KOPT-K1 (cell line): ENCODE results near the gene SKOR1.

Experiments
- H3K27ac ChIP-seq: fragments of 200-600 bp; sonication (generic); 2 replicates; pipeline ENCODE4 v1.5.1; 2016; ENCODE audit warnings: antibody characterized with exemption, mild to moderate bottlenecking, low read depth, low read length; ENCODE audit not compliant: poor library complexity, severe bottlenecking
- H3K36me3 ChIP-seq: fragments of 200-600 bp; sonication (generic); 2 replicates; pipeline ENCODE4 v1.5.1; 2017; ENCODE audit warnings: antibody characterized with exemption, mild to moderate bottlenecking, low read length, moderate library complexity; ENCODE audit not compliant: insufficient read depth
- H3K9me3 ChIP-seq: fragments of 200-600 bp; sonication (generic); 2 replicates; pipeline ENCODE4 v1.5.1; 2017; ENCODE audit warnings: antibody characterized with exemption, low read length, mild to moderate bottlenecking; ENCODE audit not compliant: insufficient read depth, poor library complexity, severe bottlenecking

The SKOR1 gene

DNA sequence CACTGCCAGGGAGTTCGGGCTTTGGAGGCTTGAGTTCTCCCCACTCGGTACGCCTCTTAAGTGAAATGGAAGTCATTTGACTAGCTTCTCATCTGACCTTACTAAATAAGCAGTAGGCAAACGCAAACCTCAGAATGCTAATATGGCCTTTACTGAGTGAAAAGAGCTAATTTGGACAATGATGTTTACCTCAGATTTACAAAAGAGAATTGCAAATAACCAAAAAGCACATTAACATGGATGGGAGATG, 16.1 kb downstream of the SKOR1 start:
- H3K9me3 ChIP-seq: no peaks in the 10 kb centered on the region

DNA sequence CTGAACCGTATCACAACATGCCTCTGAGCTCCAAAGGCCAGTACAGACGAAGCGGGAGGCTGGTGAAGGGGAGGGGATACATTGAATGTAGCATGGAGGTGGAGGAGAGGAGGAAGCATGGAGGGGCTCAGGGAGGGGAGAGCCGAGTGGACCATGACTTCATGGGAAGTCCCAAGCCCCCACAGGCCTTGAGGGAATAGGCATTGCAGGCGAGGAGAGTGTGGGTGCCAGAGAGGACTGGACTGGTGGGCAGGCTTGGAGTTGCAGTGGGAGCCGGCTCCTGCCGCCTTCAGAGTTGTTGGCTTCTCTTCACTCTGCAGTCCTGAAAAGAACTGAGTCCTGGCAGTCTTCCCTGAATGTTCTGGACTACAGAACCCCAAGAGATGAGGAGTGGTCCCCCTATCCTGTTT, 17.8 kb downstream of the SKOR1 start:
- H3K36me3 ChIP-seq: no peaks in the 10 kb centered on the region
- no peak overlapping the region for H3K27ac ChIP-seq
- no peaks in the 10 kb centered on the region for H3K9me3 ChIP-seq

More for the DNA sequence above, 16.1 kb downstream of the SKOR1 start:
- Histone ChIP-seq H3K27ac (peak overlapping the region; percentile 93), H3K36me3 (no peaks in the 10 kb centered on the region)

- no peaks in the 10 kb centered on the region for H3K36me3 ChIP-seq
- H3K9me3 ChIP-seq: no peaks in the 10 kb centered on the region
- no peak overlapping the region for H3K27ac ChIP-seq
Observed at GRCh38 chr15:67843571-67844387, 18.5 kb downstream of the SKOR1 start.

GRCh38 chr15:67845974-67846373, 20.7 kb downstream of the SKOR1 start:
- H3K36me3 ChIP-seq: no peaks in the 10 kb centered on the region
- H3K27ac ChIP-seq: no peak overlapping the region
- no peaks in the 10 kb centered on the region for H3K9me3 ChIP-seq

DNA sequence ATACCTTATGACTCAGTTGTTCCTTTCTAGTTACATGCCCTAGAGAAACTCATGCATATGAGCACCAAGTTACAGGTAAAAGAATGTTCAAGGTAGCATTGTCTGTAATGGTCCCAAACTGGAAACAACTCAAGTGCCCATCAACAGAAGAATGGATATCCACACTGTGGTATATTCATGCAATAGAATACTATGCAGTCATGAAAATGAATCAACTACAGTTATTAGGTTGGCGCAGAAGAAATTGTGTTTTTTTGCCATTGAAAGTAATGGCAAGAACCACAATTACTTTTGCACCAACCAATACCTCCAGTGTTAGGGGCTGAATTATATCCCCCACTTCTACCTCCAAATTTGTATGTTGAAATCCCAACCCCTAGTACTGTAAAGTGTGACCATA, 24.2 kb downstream of the SKOR1 start:
- Histone ChIP-seq H3K9me3 (no peaks in the 10 kb centered on the region), H3K27ac (no peak overlapping the region), H3K36me3 (no peaks in the 10 kb centered on the region)

DNA sequence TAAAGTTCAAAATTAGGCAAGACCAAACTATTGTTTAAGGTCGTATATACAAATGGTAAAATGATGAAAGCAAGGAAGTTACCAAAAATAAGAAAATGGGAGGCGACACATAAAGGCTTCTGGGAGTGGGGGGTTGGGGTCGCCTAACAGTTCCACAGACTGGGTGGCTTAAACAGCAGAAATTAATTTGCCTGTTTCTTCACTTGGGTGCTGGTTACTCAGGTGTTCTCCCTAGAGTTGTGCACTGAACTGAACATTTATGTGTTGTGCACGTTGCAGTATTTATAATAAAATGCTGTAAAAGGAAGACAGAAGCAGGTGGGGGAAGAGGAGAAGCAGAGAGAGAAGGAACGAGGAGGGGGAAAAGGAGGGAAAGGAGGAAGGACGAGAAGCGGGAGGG, 25.0 kb downstream of the SKOR1 start:
- no peak overlapping the region for H3K27ac ChIP-seq
- H3K9me3 ChIP-seq: no peaks in the 10 kb centered on the region

GRCh38 chr15:67850994-67851571, 25.8 kb downstream of the SKOR1 start:
- Histone ChIP-seq H3K36me3 (no peaks in the 10 kb centered on the region), H3K9me3 (no peaks in the 10 kb centered on the region), H3K27ac (no peak overlapping the region)

More for the DNA sequence above, 25.0 kb downstream of the SKOR1 start:
- H3K36me3 ChIP-seq: no peaks in the 10 kb centered on the region

DNA sequence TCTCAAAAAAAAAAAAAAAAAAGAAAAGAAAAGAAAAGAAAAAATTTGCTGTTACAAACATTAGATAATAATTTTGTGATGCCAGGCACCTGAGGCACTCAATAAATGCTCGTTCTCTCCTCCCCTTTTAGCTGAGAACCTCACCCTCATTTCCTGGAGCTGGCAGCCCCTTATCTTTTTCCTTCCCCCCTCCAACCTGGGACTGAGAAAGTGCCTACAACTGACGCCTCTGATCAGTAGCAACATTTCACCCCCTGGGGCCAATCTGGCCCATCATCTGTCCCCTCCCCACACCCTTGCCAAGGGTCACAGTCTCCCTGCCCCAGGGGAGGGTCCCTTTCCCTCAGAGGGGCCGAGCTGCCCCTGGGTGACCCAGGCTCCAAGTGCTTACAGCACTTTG, 27.1 kb downstream of the SKOR1 start:
- H3K36me3 ChIP-seq: no peaks in the 10 kb centered on the region
- H3K27ac ChIP-seq: no peak overlapping the region

DNA sequence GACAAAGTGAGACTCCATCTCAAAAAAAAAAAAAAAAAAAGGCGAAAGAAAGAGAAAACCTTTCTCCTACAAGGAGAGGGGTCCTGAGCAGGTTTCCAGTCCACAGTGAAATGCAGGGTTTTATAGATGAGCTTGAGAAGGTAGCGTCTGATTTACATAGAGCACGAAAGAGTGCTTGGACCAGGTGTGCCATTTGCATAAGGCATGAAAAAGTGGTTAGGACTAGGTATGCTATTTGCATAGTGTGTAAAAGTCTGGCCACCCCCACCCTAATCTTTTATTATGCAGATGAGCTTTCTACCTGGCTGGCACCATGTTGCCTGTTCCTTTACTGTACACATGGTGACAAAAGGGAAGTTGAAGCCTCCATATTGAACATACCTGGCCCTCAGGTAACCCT, 28.1 kb downstream of the SKOR1 start:
- Histone ChIP-seq H3K36me3 (no peaks in the 10 kb centered on the region), H3K9me3 (no peaks in the 10 kb centered on the region), H3K27ac (no peak overlapping the region)

More for the DNA sequence above, 27.1 kb downstream of the SKOR1 start:
- H3K9me3 ChIP-seq: no peaks in the 10 kb centered on the region

- H3K27ac ChIP-seq: no peak overlapping the region
- H3K9me3 ChIP-seq: no peaks in the 10 kb centered on the region
- H3K36me3 ChIP-seq: no peaks in the 10 kb centered on the region
Observed at GRCh38 chr15:67854358-67854757, 29.0 kb downstream of the SKOR1 start.

GRCh38 chr15:67855842-67856241, 30.5 kb downstream of the SKOR1 start:
- Histone ChIP-seq H3K36me3 (no peaks in the 10 kb centered on the region), H3K27ac (no peak overlapping the region), H3K9me3 (no peaks in the 10 kb centered on the region)

DNA sequence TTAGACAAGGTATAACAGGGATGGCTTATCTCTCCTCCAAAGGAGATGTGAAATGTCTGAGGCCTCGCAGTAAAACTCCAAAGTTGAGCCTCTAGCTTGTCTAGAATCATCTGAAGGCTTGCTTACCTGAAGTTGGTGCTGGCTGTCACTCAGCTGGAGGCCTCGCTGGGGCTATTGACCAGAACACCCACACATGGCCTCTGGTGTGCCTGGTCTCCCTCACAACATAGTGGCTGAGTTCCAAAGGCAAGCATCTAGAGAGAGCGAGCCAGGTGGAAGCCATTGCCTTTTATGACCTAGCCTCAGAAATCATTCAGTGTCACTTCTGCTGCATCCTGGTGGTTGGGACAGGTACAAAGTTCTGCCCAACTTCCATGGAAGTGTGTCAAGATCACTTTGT, 31.9 kb downstream of the SKOR1 start:
- H3K36me3 ChIP-seq: no peaks in the 10 kb centered on the region
- H3K27ac ChIP-seq: no peak overlapping the region
- no peaks in the 10 kb centered on the region for H3K9me3 ChIP-seq

DNA sequence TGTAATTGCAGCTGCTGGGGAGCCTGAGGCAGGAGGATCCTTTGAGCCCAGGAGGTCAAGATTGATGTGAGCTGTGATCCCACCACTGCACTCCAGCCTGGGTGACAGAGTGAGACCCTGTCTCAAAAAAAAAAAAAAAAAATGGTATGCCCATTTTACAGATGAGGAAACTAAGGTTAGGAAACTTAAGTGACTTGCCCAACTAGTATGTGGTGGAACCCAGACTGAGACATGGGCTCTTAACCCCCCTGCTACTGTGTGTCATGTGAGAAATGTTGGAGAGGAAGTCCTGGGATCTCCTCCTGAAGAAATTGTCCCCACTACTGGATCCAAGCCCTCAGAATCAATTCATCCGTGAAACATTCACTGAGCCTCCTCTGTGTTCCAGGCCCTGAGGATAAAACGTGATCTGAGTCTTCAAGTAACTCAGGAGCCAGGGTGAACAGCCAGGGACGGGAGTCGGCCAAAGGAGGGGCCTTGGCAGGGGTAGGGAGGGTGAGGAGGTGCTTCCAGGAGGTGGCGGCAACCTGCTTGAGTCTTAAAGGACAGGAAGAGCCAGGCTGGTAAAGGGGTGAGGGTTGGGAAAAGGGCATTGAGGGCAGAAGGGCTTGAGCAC, 34.1 kb downstream of the SKOR1 start:
- no peaks in the 10 kb centered on the region for H3K36me3 ChIP-seq
- no peaks in the 10 kb centered on the region for H3K9me3 ChIP-seq
- H3K27ac ChIP-seq: no peak overlapping the region

DNA sequence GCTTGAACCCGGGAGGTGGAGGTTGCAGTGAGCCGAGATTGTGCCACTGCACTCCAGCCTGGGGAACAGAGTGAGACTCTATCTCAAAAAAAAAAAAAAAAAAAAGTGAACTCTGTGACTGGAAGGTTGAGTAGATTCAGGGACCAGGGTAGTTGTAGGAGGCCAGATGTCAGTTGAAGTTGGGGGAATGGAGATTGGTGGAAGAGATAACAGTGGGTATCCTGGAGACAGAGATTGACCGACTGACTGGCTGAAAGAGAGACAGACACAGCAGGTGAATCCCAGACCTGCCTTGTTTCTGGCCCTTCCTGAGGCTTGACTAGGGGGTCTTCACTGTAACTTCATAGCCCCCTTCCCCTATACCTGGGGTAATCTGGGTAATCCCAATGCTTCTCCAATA, 36.7 kb downstream of the SKOR1 start:
- Histone ChIP-seq H3K36me3 (no peaks in the 10 kb centered on the region), H3K9me3 (no peaks in the 10 kb centered on the region), H3K27ac (no peak overlapping the region)

DNA sequence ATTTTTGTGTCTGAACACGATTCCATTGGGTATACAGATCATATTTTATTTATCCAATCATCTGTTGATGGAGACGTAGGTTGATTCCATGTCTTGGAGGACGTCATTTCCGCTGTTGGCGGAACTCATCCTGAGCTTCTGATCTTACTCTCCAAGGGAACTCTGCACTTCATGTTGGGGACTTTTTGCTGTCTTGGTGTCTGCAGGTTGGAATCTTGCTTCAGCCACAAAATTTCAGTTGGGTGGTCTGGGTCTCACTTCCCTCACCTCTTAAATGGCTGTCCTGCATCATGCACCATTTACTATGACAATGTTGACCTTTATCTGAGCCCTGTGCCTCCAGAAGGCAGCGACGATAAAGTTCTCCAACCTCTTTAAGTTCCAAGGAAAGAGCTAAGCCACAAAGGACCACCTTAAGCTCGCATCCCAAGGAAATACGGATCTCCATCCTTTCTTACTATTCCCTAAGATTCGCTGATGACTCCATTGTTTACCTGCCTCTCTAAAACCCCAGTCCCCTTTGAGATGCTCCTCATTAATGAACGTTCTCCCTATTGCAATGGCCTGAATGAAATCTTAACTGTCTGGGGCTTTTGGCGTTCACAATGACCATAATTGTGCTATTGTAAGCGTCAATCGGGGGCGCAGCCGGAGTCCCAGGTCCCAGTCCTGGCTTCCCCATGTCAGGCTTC, 37.6 kb downstream of the SKOR1 start:
- no peaks in the 10 kb centered on the region for H3K9me3 ChIP-seq
- H3K27ac ChIP-seq: no peak overlapping the region
- H3K36me3 ChIP-seq: no peaks in the 10 kb centered on the region
